Activated naive CD8-positive, alpha-beta T cell (primary cell): Measurements from ENCODE around the gene PDE4A.
A peak's percentile ranks its signal among the peaks of the same experiment; 100 is the strongest.
"Not testable (repeated sequence)": the region's sequence is repeated elsewhere in the genome, so short reads cannot be mapped to it uniquely, and the experiment has no call there.

ENCODE experiments used
- H3K27ac Mint-ChIP-seq: one replicate; pipeline ENCODE4 v1.8.0; 2021; ENCODE audit warnings: mixed read lengths
- H3K27me3 Mint-ChIP-seq: one replicate; pipeline ENCODE4 v1.8.0; 2021; ENCODE audit warnings: mixed read lengths
- H3K36me3 Mint-ChIP-seq: one replicate; pipeline ENCODE4 v1.8.0; 2021; ENCODE audit warnings: mixed read lengths
- H3K4me1 Mint-ChIP-seq: one replicate; pipeline ENCODE4 v1.8.0; 2021; ENCODE audit warnings: low read depth, mixed read lengths
- H3K4me3 Mint-ChIP-seq: one replicate; pipeline ENCODE4 v1.8.0; 2021; ENCODE audit warnings: mild to moderate bottlenecking, mixed read lengths
- H3K9me3 Mint-ChIP-seq: one replicate; pipeline ENCODE4 v1.8.0; 2021; ENCODE audit warnings: low read depth, mixed read lengths

Gene PDE4A

DNA sequence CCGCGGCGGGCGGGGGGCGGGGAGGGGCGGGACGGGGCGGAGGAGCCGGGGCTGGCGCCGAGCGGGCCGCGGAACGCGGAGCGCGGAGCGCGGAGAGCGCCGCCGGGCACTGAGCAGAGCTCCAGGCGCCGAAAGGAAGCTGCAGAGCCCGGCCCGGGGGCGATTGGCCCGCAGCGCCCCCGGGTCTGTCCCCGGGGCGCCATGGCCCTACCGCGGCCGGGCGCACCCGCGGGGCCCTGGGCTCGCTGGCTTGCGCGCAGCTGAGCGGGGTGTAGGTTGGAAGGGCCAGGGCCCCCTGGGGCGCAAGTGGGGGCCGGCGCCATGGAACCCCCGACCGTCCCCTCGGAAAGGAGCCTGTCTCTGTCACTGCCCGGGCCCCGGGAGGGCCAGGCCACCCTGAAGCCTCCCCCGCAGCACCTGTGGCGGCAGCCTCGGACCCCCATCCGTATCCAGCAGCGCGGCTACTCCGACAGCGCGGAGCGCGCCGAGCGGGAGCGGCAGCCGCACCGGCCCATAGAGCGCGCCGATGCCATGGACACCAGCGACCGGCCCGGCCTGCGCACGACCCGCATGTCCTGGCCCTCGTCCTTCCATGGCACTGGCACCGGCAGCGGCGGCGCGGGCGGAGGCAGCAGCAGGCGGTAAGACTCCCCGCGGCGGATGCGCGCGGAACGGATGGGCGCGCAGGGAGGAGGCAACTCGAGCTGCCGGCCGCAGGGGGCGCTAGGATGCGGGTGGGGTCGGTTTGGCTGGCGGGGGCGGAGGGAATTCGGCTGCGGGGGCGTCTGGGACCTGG, at the start of gene PDE4A:
Gene PDE4A, plus strand, starts transcription at position 95 of the 796 bp plus-strand sequence. Its CDS starts 227 bp downstream, at position 322.
- peaks cover 21% of the 10 kb centered on the region for H3K27me3 Mint-ChIP-seq
- peaks cover 68% of the 10 kb centered on the region for H3K4me1 Mint-ChIP-seq
- H3K9me3 Mint-ChIP-seq: no peaks in the 10 kb centered on the region
- peak within 1 kb of the TSS; percentile 97 for H3K4me3 Mint-ChIP-seq
- H3K27ac Mint-ChIP-seq: peak within 1 kb of the TSS; percentile 98
- H3K36me3 Mint-ChIP-seq: no peaks in the 10 kb centered on the region

GRCh38 chr19:10372690-10373089, 47.6 kb upstream of the PDE4A start:
- H3K4me1 Mint-ChIP-seq: peaks cover 9% of the 10 kb centered on the region
- no peak overlapping the region for H3K4me3 Mint-ChIP-seq
- H3K27me3 Mint-ChIP-seq: no peaks in the 10 kb centered on the region
- peaks cover 7% of the 10 kb centered on the region for H3K36me3 Mint-ChIP-seq
- no peaks in the 10 kb centered on the region for H3K9me3 Mint-ChIP-seq
- no peak overlapping the region for H3K27ac Mint-ChIP-seq

DNA sequence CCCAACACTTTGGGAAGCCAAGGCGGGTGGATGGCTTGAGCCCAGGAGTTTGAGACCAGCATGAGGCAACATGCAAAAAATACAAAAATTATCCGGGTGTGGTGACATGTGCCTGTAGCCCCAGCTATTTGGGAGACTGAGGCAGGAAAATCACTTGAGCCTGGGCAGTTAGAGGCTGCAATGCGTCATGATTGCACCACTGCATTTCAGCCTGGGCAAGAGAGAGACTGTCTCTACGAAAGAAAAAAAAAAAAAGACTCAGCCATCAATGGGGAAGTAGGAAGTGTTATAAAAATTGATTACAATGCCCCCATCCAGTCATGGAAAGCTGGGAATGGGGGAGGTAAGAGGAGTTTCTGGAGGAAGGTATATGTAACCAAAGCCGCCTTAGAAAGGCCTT, 45.4 kb upstream of the PDE4A start:
- H3K27me3 Mint-ChIP-seq: no peaks in the 10 kb centered on the region
- peaks cover 6% of the 10 kb centered on the region for H3K36me3 Mint-ChIP-seq
- H3K4me3 Mint-ChIP-seq: no peak overlapping the region
- H3K4me1 Mint-ChIP-seq: peaks cover 16% of the 10 kb centered on the region
- no peaks in the 10 kb centered on the region for H3K9me3 Mint-ChIP-seq
- H3K27ac Mint-ChIP-seq: no peak overlapping the region

- peaks cover 25% of the 10 kb centered on the region for H3K4me1 Mint-ChIP-seq
- not testable (repeated sequence) for H3K9me3 Mint-ChIP-seq, H3K27ac Mint-ChIP-seq, H3K27me3 Mint-ChIP-seq, H3K36me3 Mint-ChIP-seq
- peak overlapping the region; percentile 35 for H3K4me3 Mint-ChIP-seq
Observed at GRCh38 chr19:10377140-10377640, 43.1 kb upstream of the PDE4A start.

DNA sequence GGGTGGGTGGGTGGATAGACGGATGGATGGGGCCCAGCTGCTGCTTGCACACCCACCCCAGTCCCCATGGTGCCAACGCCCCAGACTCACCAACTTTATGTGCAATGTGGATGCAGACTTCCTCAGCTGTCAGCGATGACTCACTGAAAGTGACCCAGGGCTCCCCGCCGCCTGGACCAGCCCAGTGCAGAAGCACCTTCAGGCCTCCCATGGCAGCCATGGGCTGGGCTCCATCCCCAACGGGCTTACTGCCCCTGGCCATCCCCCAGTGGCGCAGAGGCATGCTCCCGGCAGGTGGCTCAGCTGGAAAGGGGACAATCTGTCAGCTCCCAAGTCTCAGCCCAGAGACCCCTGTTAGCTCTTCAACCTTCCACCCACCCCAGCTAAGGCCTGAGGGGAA, 42.2 kb upstream of the PDE4A start:
- H3K27ac Mint-ChIP-seq: no peak overlapping the region
- H3K36me3 Mint-ChIP-seq: peaks cover 6% of the 10 kb centered on the region
- H3K4me3 Mint-ChIP-seq: peak overlapping the region; percentile 40
- no peaks in the 10 kb centered on the region for H3K27me3 Mint-ChIP-seq
- peaks cover 25% of the 10 kb centered on the region for H3K4me1 Mint-ChIP-seq
- H3K9me3 Mint-ChIP-seq: no peaks in the 10 kb centered on the region

DNA sequence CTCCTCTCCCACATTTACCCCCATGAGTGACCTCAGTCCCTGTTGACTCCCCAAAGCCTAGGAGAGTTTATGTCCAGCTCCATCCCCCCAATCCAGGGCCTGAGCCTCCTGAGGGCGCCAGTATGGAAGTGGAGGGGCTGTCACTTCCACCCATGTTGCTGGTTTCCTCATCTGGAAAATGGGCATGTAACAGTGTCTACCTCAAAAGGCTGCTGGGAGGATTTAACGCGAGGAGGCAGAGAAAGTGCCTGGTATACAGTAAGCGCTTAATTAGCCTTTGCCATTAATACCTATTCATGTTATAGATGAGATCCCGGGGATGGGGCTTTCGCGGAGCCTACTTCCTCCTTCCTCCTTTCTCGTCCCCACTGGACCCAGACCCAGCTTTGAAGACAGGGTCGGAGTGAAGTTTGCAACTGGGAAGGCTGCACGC, 40.4 kb upstream of the PDE4A start:
- H3K4me1 Mint-ChIP-seq: peaks cover 23% of the 10 kb centered on the region
- peak overlapping the region; percentile 97 for H3K4me3 Mint-ChIP-seq
- H3K27ac Mint-ChIP-seq: peak overlapping the region; percentile 97
- no peaks in the 10 kb centered on the region for H3K27me3 Mint-ChIP-seq
- H3K9me3 Mint-ChIP-seq: no peaks in the 10 kb centered on the region
- peaks cover 5% of the 10 kb centered on the region for H3K36me3 Mint-ChIP-seq

DNA sequence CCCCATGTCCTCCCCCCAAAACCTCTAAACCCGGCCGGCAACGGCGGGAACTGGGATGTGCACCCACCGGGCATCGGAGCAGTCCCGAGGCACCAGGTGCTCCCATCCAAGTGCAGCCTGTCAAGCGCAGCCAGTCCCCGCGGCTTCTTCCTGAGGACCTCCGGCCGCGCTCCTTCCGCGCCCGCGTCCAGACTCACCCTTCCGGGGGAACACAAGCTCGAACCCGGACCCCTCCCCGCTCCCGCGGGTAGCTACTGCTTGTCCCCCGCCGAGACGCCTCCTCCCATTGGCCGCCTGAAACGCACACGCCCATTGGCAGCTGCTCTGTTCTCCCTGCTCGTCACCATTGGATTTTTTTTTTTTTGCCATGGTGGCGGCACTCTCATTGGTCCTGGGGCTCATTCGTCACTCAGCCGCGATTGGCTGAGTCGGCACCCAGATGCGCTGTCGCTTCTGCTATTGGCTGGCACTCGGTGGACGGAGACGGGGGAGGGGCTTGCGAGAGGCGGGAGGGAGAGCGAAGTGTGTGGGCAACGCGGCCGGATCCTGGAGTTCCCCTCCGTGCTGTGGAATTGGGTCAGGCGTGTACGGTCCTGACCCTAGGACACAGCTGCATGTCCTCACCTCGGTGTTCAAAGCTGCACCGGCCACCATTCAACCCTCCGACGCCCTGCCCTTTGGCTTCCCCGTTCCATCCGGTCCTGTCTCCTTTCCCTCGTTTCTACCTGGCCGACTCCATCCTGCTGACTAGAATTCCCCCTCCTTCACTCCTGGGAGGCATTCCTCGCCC, 39.8 kb upstream of the PDE4A start, which contains the start of gene TYK2:
Gene TYK2, minus strand, starts transcription at position 260 of the 790 bp plus-strand sequence. CDS start 2,166 bp downstream, outside the sequence.
- H3K4me3 Mint-ChIP-seq: peak within 1 kb of the TSS; percentile 97
- peaks cover 3% of the 10 kb centered on the region for H3K36me3 Mint-ChIP-seq
- H3K27me3 Mint-ChIP-seq: no peaks in the 10 kb centered on the region
- H3K4me1 Mint-ChIP-seq: peaks cover 21% of the 10 kb centered on the region
- H3K27ac Mint-ChIP-seq: peak within 1 kb of the TSS; percentile 97
- no peaks in the 10 kb centered on the region for H3K9me3 Mint-ChIP-seq

GRCh38 chr19:10383223-10383499, 37.2 kb upstream of the PDE4A start:
- not testable (repeated sequence) for H3K27me3 Mint-ChIP-seq, H3K36me3 Mint-ChIP-seq, H3K27ac Mint-ChIP-seq, H3K4me3 Mint-ChIP-seq, H3K9me3 Mint-ChIP-seq
- peaks cover 18% of the 10 kb centered on the region for H3K4me1 Mint-ChIP-seq

GRCh38 chr19:10384580-10384979, 35.8 kb upstream of the PDE4A start:
- H3K4me1 Mint-ChIP-seq: peaks cover 16% of the 10 kb centered on the region
- H3K9me3 Mint-ChIP-seq: no peaks in the 10 kb centered on the region
- H3K4me3 Mint-ChIP-seq: no peak overlapping the region
- H3K27ac Mint-ChIP-seq: no peak overlapping the region
- no peaks in the 10 kb centered on the region for H3K36me3 Mint-ChIP-seq
- no peaks in the 10 kb centered on the region for H3K27me3 Mint-ChIP-seq

GRCh38 chr19:10388957-10389356, 31.4 kb upstream of the PDE4A start:
- H3K4me1 Mint-ChIP-seq: peaks cover 3% of the 10 kb centered on the region
- H3K36me3 Mint-ChIP-seq: no peaks in the 10 kb centered on the region
- no peaks in the 10 kb centered on the region for H3K27me3 Mint-ChIP-seq
- H3K9me3 Mint-ChIP-seq: no peaks in the 10 kb centered on the region
- no peak overlapping the region for H3K4me3 Mint-ChIP-seq
- H3K27ac Mint-ChIP-seq: no peak overlapping the region

DNA sequence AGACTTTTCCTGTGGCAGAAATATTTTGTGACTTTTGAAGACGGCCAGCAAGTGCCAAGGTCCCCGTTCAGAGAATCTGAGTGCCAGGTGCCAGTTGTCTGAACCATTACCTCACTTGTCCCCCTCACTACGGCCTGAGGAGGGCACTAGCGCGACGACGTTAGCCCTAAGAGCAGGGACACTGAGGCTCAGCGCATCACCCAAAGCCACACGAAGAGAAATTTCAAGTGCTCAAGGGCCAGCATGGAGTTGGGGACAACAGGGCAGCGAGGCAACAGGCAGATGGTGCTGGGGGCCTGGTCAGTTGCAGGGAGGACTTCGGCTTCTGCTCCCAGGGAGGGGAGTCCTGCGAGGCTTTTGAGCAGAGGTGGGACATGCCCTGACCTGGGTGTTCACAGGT, 30.5 kb upstream of the PDE4A start:
- Mint-ChIP-seq H3K27me3 (no peaks in the 10 kb centered on the region), H3K27ac (no peak overlapping the region), H3K9me3 (no peaks in the 10 kb centered on the region), H3K4me1 (peaks cover 3% of the 10 kb centered on the region), H3K4me3 (no peak overlapping the region), H3K36me3 (no peaks in the 10 kb centered on the region)

DNA sequence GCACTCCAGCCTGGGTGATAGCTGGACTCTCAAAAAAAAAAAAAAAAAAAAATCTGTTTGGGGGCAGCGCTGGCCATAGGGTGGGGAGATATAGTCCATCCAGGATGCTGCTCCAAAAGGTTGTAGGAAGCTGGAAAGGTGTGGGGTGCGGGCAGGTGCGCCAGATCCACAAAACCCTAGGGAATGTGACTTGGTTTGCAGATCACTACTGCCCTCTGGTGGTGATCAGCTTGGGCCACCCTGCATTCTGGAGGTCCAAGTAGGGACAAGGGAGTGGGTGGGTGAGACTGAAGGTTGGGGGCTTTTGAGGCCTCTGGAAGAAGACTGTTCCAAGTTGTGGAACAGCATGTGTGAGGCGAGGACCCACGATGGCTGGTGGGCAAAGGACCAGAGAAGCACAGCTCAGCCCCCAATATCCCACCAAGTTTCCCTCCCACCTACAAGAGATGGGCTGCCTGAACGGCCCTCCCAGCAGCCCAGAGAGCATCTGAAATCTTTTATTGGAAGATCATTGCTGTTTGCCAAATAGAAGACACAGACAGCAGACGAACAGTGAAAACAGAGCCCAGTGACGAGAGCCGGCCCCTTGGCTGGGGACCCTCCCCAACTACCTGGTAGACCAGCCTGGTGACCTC, 29.6 kb upstream of the PDE4A start:
- Mint-ChIP-seq H3K4me3 (no peak overlapping the region), H3K9me3 (no peaks in the 10 kb centered on the region), H3K27ac (no peak overlapping the region), H3K4me1 (peaks cover 3% of the 10 kb centered on the region), H3K27me3 (no peaks in the 10 kb centered on the region), H3K36me3 (no peaks in the 10 kb centered on the region)

GRCh38 chr19:10392120-10392519, 28.2 kb upstream of the PDE4A start:
- no peaks in the 10 kb centered on the region for H3K36me3 Mint-ChIP-seq
- H3K4me1 Mint-ChIP-seq: peaks cover 3% of the 10 kb centered on the region
- no peak overlapping the region for H3K27ac Mint-ChIP-seq
- no peaks in the 10 kb centered on the region for H3K9me3 Mint-ChIP-seq
- H3K27me3 Mint-ChIP-seq: no peaks in the 10 kb centered on the region
- no peak overlapping the region for H3K4me3 Mint-ChIP-seq

DNA sequence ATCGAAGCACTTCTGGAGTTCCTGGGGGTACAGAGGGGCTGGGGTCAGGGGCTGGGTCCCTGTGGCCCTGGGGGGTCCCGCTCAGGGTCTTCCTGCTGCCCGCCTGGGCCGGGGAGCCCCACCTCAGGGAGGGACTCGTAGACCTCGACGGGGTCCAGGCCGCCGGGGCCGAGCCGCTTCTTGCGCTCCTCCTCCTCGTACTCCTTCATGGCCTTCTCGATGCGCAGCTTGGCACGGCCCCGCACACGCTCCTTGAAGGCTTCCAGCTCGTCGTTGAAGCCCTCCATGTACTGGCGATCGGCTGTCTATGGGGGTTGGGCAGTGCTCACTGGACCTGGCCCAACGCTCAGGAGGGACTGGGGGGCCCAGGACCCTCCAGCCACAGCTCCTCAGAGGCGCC, 27.2 kb upstream of the PDE4A start:
- Mint-ChIP-seq H3K4me1 (peaks cover 8% of the 10 kb centered on the region), H3K27me3 (no peaks in the 10 kb centered on the region), H3K4me3 (no peak overlapping the region), H3K36me3 (no peaks in the 10 kb centered on the region), H3K27ac (no peak overlapping the region), H3K9me3 (no peaks in the 10 kb centered on the region)

- Mint-ChIP-seq H3K4me3 (no peak overlapping the region), H3K9me3 (no peaks in the 10 kb centered on the region), H3K27ac (no peak overlapping the region), H3K36me3 (no peaks in the 10 kb centered on the region), H3K4me1 (peaks cover 13% of the 10 kb centered on the region), H3K27me3 (no peaks in the 10 kb centered on the region)
Observed at GRCh38 chr19:10395003-10395402, 25.3 kb upstream of the PDE4A start.
